ENCODE results near the gene CBL.

The CBL gene

GRCh38 chr11:119335091-119335654 lies 129.0 kb downstream of the CBL start:
- no peak for FAIRE-seq

- FAIRE-seq: no peak
Observed at GRCh38 chr11:119335655-119336543, 129.8 kb downstream of the CBL start.

- no peak for FAIRE-seq
Observed at GRCh38 chr11:119336744-119337469, 130.8 kb downstream of the CBL start.

- FAIRE-seq: no peak
Observed at GRCh38 chr11:119337581-119338317, 131.6 kb downstream of the CBL start.

- FAIRE-seq: peak; percentile 39
Observed at GRCh38 chr11:119338318-119338890, 132.3 kb downstream of the CBL start.

GRCh38 chr11:119338965-119339588 lies 132.9 kb downstream of the CBL start:
- no peak for FAIRE-seq

- no peak for FAIRE-seq
Observed at GRCh38 chr11:119339589-119340334, 133.6 kb downstream of the CBL start.

GRCh38 chr11:119340335-119341221 lies 134.4 kb downstream of the CBL start, which contains the start of gene C1QTNF5:
C1QTNF5 (minus strand) TSS chr11:119340883; CDS start chr11:119340397, 486 bp downstream.
- FAIRE-seq: no peak

- no peak for FAIRE-seq
Observed at GRCh38 chr11:119341222-119342022, 135.3 kb downstream of the CBL start.

GRCh38 chr11:119342023-119342300 lies 135.8 kb downstream of the CBL start:
- no peak for FAIRE-seq

GRCh38 chr11:119342362-119343130 lies 136.4 kb downstream of the CBL start:
- no peak for FAIRE-seq

- FAIRE-seq: no peak
Observed at GRCh38 chr11:119343726-119344125, 137.6 kb downstream of the CBL start.

GRCh38 chr11:119344291-119345010 lies 138.3 kb downstream of the CBL start:
- no peak for FAIRE-seq

- FAIRE-seq: no peak
Observed at GRCh38 chr11:119345685-119346084, 139.5 kb downstream of the CBL start.

GRCh38 chr11:119346605-119347004 lies 140.5 kb downstream of the CBL start, which contains the start of gene MFRP:
MFRP (minus strand) TSS chr11:119346705; CDS start chr11:119346513, 192 bp downstream.
- no peak for FAIRE-seq

GRCh38 chr11:119347242-119347641 lies 141.1 kb downstream of the CBL start:
- no peak for FAIRE-seq

- no peak for FAIRE-seq
Observed at GRCh38 chr11:119347940-119348605, 141.9 kb downstream of the CBL start.
